Measurements from ENCODE around the gene NEAT1.

GRCh38 chr11:65433657-65434056 is 11.1 kb downstream of the NEAT1 start:
- TF ChIP-seq CTCF (IDR thresholded peaks at IDR 0.05; ENCODE audit: poor library complexity, severe bottlenecking): no peak
- TF ChIP-seq SMC3 (conservative IDR thresholded peaks at IDR 0.05; ENCODE audit: poor library complexity): no peak
- TF ChIP-seq POLR2AphosphoS5 (IDR thresholded peaks at IDR 0.05): no peak
- no peak for TF ChIP-seq TAF1 (IDR thresholded peaks at IDR 0.05; ENCODE audit: low read depth)
- no peak for TF ChIP-seq EZH2 (IDR thresholded peaks at IDR 0.05; ENCODE audit: borderline replicate concordance, insufficient read depth, low read length, poor library complexity, severe bottlenecking)

All from neural cell (in vitro differentiated cells).